GM23338 (cell line): ENCODE measurements around the gene WT1. TPM values are rescaled to one million over a fixed set of nuclear protein-coding genes. Genes with fewer than 3 reads are reported as not detected.
A peak's percentile ranks its signal among the peaks of the same experiment; 100 is the strongest.
"Not testable (repeated sequence)": the region's sequence is repeated elsewhere in the genome, so short reads cannot be mapped to it uniquely, and the experiment has no call there.

Experiments used
- ATAC-seq: fragments of 200-7000 bp; cut with Tn5 transposase; 3 replicates; pipeline ENCODE4 v1.9.1; 2020
- DNase-seq: peaks from one replicate; pipeline ENCODE4 v3.0.0-alpha.2; 2015; ENCODE audit warnings: low spot score
- H2AFZ ChIP-seq: fragments of 200-600 bp; sonication (generic); 2 replicates; pipeline ENCODE4 v1.8.0; 2016; ENCODE audit warnings: antibody characterized with exemption, mild to moderate bottlenecking, moderate library complexity
- H3F3A ChIP-seq: fragments of 200-600 bp; sonication (generic); replicated peaks from 2 replicates; pipeline ENCODE4 v1.8.0; 2017; ENCODE audit warnings: antibody characterized with exemption, mixed run types, low read depth
- H3K27ac ChIP-seq: fragments of 200-600 bp; sonication (generic); 2 replicates; pipeline ENCODE4 v1.6.1; 2016; ENCODE audit warnings: low read depth
- H3K27me3 ChIP-seq: fragments of 200-600 bp; sonication (generic); 2 replicates; pipeline ENCODE4 v1.8.0; 2016; ENCODE audit warnings: mild to moderate bottlenecking, mixed run types, moderate library complexity; ENCODE audit not compliant: insufficient read depth
- H3K36me3 ChIP-seq: fragments of 200-600 bp; sonication (generic); 2 replicates; pipeline ENCODE4 v1.8.0; 2016; ENCODE audit warnings: mild to moderate bottlenecking; ENCODE audit not compliant: insufficient read depth
- H3K4me1 ChIP-seq: fragments of 200-600 bp; sonication (generic); 2 replicates; pipeline ENCODE4 v1.8.0; 2016; ENCODE audit warnings: mild to moderate bottlenecking, moderate library complexity; ENCODE audit not compliant: insufficient read depth
- H3K4me2 ChIP-seq: fragments of 200-600 bp; sonication (generic); 2 replicates; pipeline ENCODE4 v1.7.1; 2017; ENCODE audit warnings: mixed run types
- H3K4me3 ChIP-seq: fragments of 200-600 bp; sonication (generic); 2 replicates; pipeline ENCODE4 v1.6.1; 2016; ENCODE audit warnings: mixed run types
- H3K79me2 ChIP-seq: fragments of 200-600 bp; sonication (generic); replicated peaks from 2 replicates; pipeline ENCODE4 v1.8.0; 2017; ENCODE audit warnings: mild to moderate bottlenecking; ENCODE audit not compliant: insufficient read depth
- H3K9me2 ChIP-seq: fragments of 200-600 bp; sonication (generic); 2 replicates; pipeline ENCODE4 v1.8.0; 2017; ENCODE audit not compliant: insufficient read depth
- H4K20me1 ChIP-seq: fragments of 200-600 bp; sonication (generic); replicated peaks from 2 replicates; pipeline ENCODE4 v1.8.0; 2017; ENCODE audit warnings: mild to moderate bottlenecking; ENCODE audit not compliant: insufficient read depth
- H3K27ac Mint-ChIP-seq: 2 replicates; pipeline ENCODE4 v1.8.0; 2020; ENCODE audit warnings: inconsistent platforms, mild to moderate bottlenecking, moderate library complexity, mixed read lengths
- H3K27me3 Mint-ChIP-seq: 3 replicates; pipeline ENCODE4 v1.8.0; 2022; ENCODE audit warnings: low read depth, mild to moderate bottlenecking, moderate library complexity, mixed read lengths, inconsistent platforms; ENCODE audit not compliant: insufficient read depth, poor library complexity
- H3K36me3 Mint-ChIP-seq: 3 replicates; pipeline ENCODE4 v1.8.0; 2021; ENCODE audit warnings: low read depth, mild to moderate bottlenecking, inconsistent platforms, moderate library complexity, mixed read lengths
- H3K4me1 Mint-ChIP-seq: 3 replicates; pipeline ENCODE4 v1.8.0; 2020; ENCODE audit warnings: mild to moderate bottlenecking, inconsistent platforms, mixed read lengths
- H3K4me3 Mint-ChIP-seq: 3 replicates; pipeline ENCODE4 v1.8.0; 2021; ENCODE audit warnings: moderate library complexity, mild to moderate bottlenecking, inconsistent platforms, mixed read lengths
- H3K9me3 Mint-ChIP-seq: 3 replicates; pipeline ENCODE4 v1.8.0; 2020; ENCODE audit warnings: moderate library complexity, mild to moderate bottlenecking, inconsistent platforms, mixed read lengths
- CREB1 ChIP-seq: fragments of 250-450 bp; sonication (Bioruptor Pico); IDR thresholded peaks from 2 replicates; pipeline ENCODE4 v1.5.0; 2020; ENCODE audit warnings: low read depth, mild to moderate bottlenecking, moderate library complexity
- CTCF ChIP-seq, 2 experiments: fragments of 200-600 bp in 1 of 2; sonication (generic) in 1 of 2; conservative IDR thresholded peaks; 2 replicates each; pipeline versions ENCODE4 v1.5.1 to v1.6.1; 2016 to 2017; ENCODE audit warnings: antibody characterized with exemption in 2 of 2, low read depth in 2 of 2, mild to moderate bottlenecking in 2 of 2, moderate library complexity in 1 of 2
- EZH2 ChIP-seq: fragments of 200-600 bp; sonication (generic); IDR thresholded peaks from one replicate; pipeline ENCODE4 v1.8.0; 2017; ENCODE audit warnings: antibody characterized with exemption, mild to moderate bottlenecking, low read depth; ENCODE audit not compliant: unreplicated experiment
- EZH2phosphoT487 ChIP-seq: fragments of 200-600 bp; sonication (generic); IDR thresholded peaks from one replicate; pipeline ENCODE4 v1.8.1; 2018; ENCODE audit warnings: antibody characterized with exemption; ENCODE audit not compliant: unreplicated experiment
- NANOG ChIP-seq: IDR thresholded peaks from 2 replicates; pipeline ENCODE4 v1.6.1; 2016; ENCODE audit warnings: antibody characterized with exemption, borderline replicate concordance
- STAT1 ChIP-seq: IDR thresholded peaks from one replicate; pipeline ENCODE4 v1.6.1; 2016; ENCODE audit warnings: antibody characterized with exemption; ENCODE audit not compliant: unreplicated experiment
- ZNF114 ChIP-seq: fragments of 250-450 bp; sonication (Bioruptor Pico); IDR thresholded peaks from 2 replicates; pipeline ENCODE4 v1.5.0; 2020; ENCODE audit warnings: mild to moderate bottlenecking, moderate library complexity
- ZNF331 ChIP-seq: fragments of 250-450 bp; sonication (Bioruptor Pico); IDR thresholded peaks from 2 replicates; pipeline ENCODE4 v1.5.0; 2020; ENCODE audit warnings: low read depth, mild to moderate bottlenecking, moderate library complexity
- polyA plus RNA-seq: library from polyadenylated mRNA; unstranded; fragments of >200 nt; fragmentation: Nextera tagmentation; extraction: Ambion mirVana; gene quantifications from 2 replicates; pipeline ENCODE4 v1.2.1, GENCODE V29; 2016
- total RNA-seq: library from RNA; depleted of rRNA; stranded (reverse); fragments of >200 nt; shearing (Covaris generic); gene quantifications from 2 replicates; pipeline ENCODE4 v1.2.3, GENCODE V29; 2014
- TF ChIP-seq, protein P1 (sequence below): fragments of 250-450 bp; sonication (Bioruptor Pico); IDR thresholded peaks from 2 replicates; pipeline ENCODE4 v1.5.0; 2020; ENCODE audit warnings: mild to moderate bottlenecking, moderate library complexity

Gene WT1
- total and polyA plus RNA-seq, 2 experiments from 2014 or later: 0.21 TPM; not detected in 1

DNA sequence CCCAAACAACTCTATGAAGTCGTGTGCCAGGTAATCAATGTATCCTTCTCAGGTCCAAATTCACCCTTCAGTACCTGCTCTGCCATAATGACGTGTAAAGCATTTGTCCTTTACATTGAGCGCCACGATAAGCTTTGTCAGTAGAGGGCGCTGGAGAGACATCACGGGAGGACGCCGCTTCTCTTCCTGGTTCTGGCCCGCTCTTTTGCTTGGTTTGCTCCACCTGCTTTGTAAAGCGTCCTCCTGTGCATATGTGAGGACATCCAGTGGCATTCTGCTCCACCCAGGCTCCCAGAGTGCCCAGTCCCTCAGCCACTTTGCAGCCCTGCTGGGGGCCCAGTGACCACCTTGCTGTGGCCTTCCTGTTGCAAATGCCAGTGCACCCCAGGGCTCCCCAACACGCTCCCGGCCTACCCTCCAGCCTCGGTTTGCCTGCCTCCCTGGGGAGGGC, 61.1 kb downstream of the WT1 start:
- Histone ChIP-seq H3F3A (no peaks in the 10 kb centered on the region), H2AFZ (peak overlapping the region; percentile 91)
- TF ChIP-seq EZH2phosphoT487 (no peak), CTCF (conservative IDR thresholded peaks at IDR 0.05; ENCODE audit: low read depth in 2 of 2) (peak; percentile 80 to 94), ZNF331 (CRISPR knock-in tag) (no peak), CREB1 (CRISPR knock-in tag) (peak; percentile 80)

DNA sequence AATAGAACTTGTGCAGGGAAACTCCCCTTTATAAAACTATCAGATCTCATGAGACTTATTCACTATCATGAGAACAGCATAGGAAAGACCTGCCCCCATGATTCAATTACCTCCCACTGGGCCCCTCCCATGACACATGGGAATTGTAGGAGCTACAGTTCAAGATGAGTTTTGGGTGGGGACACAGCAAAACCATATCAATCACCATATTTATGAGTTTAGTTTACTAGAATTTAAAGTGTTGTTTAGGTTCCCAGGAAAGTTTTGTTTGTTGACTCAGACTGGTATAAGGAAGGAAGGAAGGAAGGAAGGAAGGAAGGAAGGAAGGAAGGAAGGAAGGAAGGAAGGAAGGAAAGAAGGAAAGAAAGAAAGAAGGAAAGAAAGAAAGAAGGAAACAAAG, 65.4 kb downstream of the WT1 start:
- not testable (repeated sequence) for H2AFZ ChIP-seq, H3K79me2 ChIP-seq, H3K27ac ChIP-seq, H3K27me3 ChIP-seq, H3K4me2 ChIP-seq, H3K4me1 Mint-ChIP-seq, ATAC-seq, H3K27me3 Mint-ChIP-seq, H3F3A ChIP-seq, H4K20me1 ChIP-seq, H3K4me3 ChIP-seq, H3K36me3 ChIP-seq, DNase-seq, H3K4me3 Mint-ChIP-seq, H3K4me1 ChIP-seq, H3K9me2 ChIP-seq, H3K27ac Mint-ChIP-seq
- peaks cover 51% of the 10 kb centered on the region for H3K9me3 Mint-ChIP-seq
- peaks cover 24% of the 10 kb centered on the region; the same call in 2 of the 3 replicates for H3K36me3 Mint-ChIP-seq

More for the DNA sequence above, 61.1 kb downstream of the WT1 start:
- Histone ChIP-seq H3K79me2 (no peaks in the 10 kb centered on the region), H3K9me2 (no peaks in the 10 kb centered on the region; the same call in 1 of the 2 replicates), H3K4me1 (no peaks in the 10 kb centered on the region), H3K36me3 (no peaks in the 10 kb centered on the region; the same call in 1 of the 2 replicates), H4K20me1 (no peaks in the 10 kb centered on the region), H3K27me3 (no peaks in the 10 kb centered on the region), H3K4me2 (no peak overlapping the region), H3K27ac (no peak overlapping the region), H3K4me3 (no peak overlapping the region)
- peaks cover 4% of the 10 kb centered on the region; the same call in 1 of the 3 replicates for H3K36me3 Mint-ChIP-seq
- ATAC-seq (peak; percentile 96), DNase-seq (peak; percentile 95)
- no peak overlapping the region for H3K4me3 Mint-ChIP-seq
- peaks cover 23% of the 10 kb centered on the region for H3K9me3 Mint-ChIP-seq
- no peaks in the 10 kb centered on the region for H3K4me1 Mint-ChIP-seq
- H3K27me3 Mint-ChIP-seq: no peaks in the 10 kb centered on the region
- no peak overlapping the region for H3K27ac Mint-ChIP-seq

- Histone ChIP-seq H4K20me1 (no peaks in the 10 kb centered on the region), H3F3A (no peaks in the 10 kb centered on the region), H3K79me2 (no peaks in the 10 kb centered on the region), H3K9me2 (no peaks in the 10 kb centered on the region), H3K27me3 (no peaks in the 10 kb centered on the region), H3K4me1 (no peaks in the 10 kb centered on the region), H3K36me3 (no peaks in the 10 kb centered on the region), H3K4me3 (no peak overlapping the region), H3K4me2 (no peak overlapping the region), H2AFZ (no peak overlapping the region), H3K27ac (no peak overlapping the region)
- ATAC-seq (no peak), DNase-seq (no peak)
- H3K4me3 Mint-ChIP-seq: no peak overlapping the region
- H3K36me3 Mint-ChIP-seq: peaks cover 24% of the 10 kb centered on the region; the same call in 2 of the 3 replicates
- H3K9me3 Mint-ChIP-seq: peaks cover 47% of the 10 kb centered on the region
- no peaks in the 10 kb centered on the region for H3K4me1 Mint-ChIP-seq
- no peak overlapping the region for H3K27ac Mint-ChIP-seq
- peaks cover 4% of the 10 kb centered on the region for H3K27me3 Mint-ChIP-seq
- no peak for TF ChIP-seq EZH2
- no peak for TF ChIP-seq NANOG
- no peak for TF ChIP-seq STAT1
- TF ChIP-seq, protein P1, sequence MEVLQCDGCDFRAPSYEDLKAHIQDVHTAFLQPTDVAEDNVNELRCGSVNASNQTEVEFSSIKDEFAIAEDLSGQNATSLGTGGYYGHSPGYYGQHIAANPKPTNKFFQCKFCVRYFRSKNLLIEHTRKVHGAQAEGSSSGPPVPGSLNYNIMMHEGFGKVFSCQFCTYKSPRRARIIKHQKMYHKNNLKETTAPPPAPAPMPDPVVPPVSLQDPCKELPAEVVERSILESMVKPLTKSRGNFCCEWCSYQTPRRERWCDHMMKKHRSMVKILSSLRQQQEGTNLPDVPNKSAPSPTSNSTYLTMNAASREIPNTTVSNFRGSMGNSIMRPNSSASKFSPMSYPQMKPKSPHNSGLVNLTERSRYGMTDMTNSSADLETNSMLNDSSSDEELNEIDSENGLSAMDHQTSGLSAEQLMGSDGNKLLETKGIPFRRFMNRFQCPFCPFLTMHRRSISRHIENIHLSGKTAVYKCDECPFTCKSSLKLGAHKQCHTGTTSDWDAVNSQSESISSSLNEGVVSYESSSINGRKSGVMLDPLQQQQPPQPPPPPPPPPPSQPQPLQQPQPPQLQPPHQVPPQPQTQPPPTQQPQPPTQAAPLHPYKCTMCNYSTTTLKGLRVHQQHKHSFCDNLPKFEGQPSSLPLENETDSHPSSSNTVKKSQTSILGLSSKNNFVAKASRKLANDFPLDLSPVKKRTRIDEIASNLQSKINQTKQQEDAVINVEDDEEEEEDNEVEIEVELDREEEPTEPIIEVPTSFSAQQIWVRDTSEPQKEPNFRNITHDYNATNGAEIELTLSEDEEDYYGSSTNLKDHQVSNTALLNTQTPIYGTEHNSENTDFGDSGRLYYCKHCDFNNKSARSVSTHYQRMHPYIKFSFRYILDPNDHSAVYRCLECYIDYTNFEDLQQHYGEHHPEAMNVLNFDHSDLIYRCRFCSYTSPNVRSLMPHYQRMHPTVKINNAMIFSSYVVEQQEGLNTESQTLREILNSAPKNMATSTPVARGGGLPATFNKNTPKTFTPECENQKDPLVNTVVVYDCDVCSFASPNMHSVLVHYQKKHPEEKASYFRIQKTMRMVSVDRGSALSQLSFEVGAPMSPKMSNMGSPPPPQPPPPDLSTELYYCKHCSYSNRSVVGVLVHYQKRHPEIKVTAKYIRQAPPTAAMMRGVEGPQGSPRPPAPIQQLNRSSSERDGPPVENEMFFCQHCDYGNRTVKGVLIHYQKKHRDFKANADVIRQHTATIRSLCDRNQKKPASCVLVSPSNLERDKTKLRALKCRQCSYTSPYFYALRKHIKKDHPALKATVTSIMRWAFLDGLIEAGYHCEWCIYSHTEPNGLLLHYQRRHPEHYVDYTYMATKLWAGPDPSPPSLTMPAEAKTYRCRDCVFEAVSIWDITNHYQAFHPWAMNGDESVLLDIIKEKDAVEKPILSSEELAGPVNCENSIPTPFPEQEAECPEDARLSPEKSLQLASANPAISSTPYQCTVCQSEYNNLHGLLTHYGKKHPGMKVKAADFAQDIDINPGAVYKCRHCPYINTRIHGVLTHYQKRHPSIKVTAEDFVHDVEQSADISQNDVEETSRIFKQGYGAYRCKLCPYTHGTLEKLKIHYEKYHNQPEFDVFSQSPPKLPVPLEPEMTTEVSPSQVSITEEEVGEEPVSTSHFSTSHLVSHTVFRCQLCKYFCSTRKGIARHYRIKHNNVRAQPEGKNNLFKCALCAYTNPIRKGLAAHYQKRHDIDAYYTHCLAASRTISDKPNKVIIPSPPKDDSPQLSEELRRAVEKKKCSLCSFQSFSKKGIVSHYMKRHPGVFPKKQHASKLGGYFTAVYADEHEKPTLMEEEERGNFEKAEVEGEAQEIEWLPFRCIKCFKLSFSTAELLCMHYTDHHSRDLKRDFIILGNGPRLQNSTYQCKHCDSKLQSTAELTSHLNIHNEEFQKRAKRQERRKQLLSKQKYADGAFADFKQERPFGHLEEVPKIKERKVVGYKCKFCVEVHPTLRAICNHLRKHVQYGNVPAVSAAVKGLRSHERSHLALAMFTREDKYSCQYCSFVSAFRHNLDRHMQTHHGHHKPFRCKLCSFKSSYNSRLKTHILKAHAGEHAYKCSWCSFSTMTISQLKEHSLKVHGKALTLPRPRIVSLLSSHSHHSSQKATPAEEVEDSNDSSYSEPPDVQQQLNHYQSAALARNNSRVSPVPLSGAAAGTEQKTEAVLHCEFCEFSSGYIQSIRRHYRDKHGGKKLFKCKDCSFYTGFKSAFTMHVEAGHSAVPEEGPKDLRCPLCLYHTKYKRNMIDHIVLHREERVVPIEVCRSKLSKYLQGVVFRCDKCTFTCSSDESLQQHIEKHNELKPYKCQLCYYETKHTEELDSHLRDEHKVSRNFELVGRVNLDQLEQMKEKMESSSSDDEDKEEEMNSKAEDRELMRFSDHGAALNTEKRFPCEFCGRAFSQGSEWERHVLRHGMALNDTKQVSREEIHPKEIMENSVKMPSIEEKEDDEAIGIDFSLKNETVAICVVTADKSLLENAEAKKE: no peak
- TF ChIP-seq ZNF114 (CRISPR knock-in tag): no peak
Measured at GRCh38 chr11:32366666-32367065, 68.7 kb downstream of the WT1 start.
